ENCODE measurements around the gene WWOX. TPM values are rescaled to one million over a fixed set of nuclear protein-coding genes. Genes with fewer than 3 reads are reported as not detected.

The WWOX gene
- total RNA-seq, 1 donor from 2014 or later, result 28.2 TPM

DNA sequence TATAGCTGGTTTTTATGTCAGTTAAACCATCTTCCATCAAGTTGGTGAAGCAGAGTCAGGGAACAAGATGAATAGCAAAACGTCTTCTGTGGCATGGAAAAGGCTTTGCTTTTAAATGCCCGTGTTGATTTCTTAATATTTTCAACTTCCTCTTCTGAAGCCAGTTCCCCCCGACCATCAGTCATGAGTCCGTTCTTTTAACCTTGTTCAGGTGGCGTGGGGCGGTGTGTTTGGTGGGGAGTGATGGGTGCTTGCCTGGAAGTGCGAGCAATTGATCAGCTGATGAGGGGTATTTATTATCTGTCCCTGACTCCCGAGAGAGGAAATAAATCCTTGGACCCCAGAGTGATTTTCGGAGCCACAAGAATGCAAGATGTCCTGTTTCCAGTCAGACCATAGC is 147.1 kb downstream of the WWOX start:
- H3K27me3 Mint-ChIP-seq, result peaks cover 5% of the 10 kb centered on the region
- H3K36me3 Mint-ChIP-seq, result peaks cover 5% of the 10 kb centered on the region
- peaks cover 44% of the 10 kb centered on the region for H3K4me1 Mint-ChIP-seq (ENCODE audit: unreplicated experiment)
- no peak overlapping the region for H3K4me3 Mint-ChIP-seq
- H3K27ac Mint-ChIP-seq, result no peak overlapping the region
- peaks cover 18% of the 10 kb centered on the region for H3K9me3 Mint-ChIP-seq
- no peak for TF ChIP-seq CTCF (conservative IDR thresholded peaks at IDR 0.05)
- DNase-seq (ENCODE audit: extremely low spot score, unreplicated experiment), result no peak

- DNase-seq (ENCODE audit: extremely low spot score, unreplicated experiment), result no peak
- Mint-ChIP-seq H3K4me1 (ENCODE audit: unreplicated experiment) (peaks cover 33% of the 10 kb centered on the region), H3K27ac (peak overlapping the region; percentile 33)
Measured at GRCh38 chr16:78249056-78249455, 149.6 kb downstream of the WWOX start.

DNA sequence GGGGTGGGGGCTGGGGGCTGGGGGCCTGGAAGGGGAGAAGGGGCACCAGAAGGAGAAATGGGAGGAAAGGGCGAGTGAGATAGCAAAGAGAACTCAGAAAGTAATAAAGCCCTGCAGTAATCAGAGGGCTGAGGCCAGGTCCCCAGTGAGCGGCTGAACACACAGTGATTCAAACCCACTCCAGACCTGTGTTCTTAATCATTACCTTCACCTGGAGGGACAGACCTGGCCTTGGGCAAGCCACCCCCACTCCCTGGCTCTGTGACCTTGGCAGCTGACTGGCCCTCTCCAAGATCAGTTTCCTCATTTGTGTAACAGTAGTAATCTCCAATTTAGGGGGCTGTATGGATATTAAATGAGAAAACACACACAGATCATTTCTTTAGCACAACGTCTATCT is 150.4 kb downstream of the WWOX start:
- Mint-ChIP-seq H3K27ac (no peak overlapping the region), H3K27me3 (peaks cover 6% of the 10 kb centered on the region), H3K4me1 (ENCODE audit: unreplicated experiment) (peaks cover 25% of the 10 kb centered on the region), H3K36me3 (peaks cover 5% of the 10 kb centered on the region), H3K9me3 (peaks cover 6% of the 10 kb centered on the region), H3K4me3 (no peak overlapping the region)
- TF ChIP-seq CTCF (conservative IDR thresholded peaks at IDR 0.05), result no peak
- no peak for DNase-seq (ENCODE audit: extremely low spot score, unreplicated experiment)

More at GRCh38 chr16:78249056-78249455, 149.6 kb downstream of the WWOX start:
- Mint-ChIP-seq H3K36me3 (peaks cover 5% of the 10 kb centered on the region), H3K27me3 (peaks cover 6% of the 10 kb centered on the region), H3K9me3 (peaks cover 11% of the 10 kb centered on the region), H3K4me3 (peak overlapping the region; percentile 15)
- TF ChIP-seq CTCF (conservative IDR thresholded peaks at IDR 0.05), result peak; percentile 23

DNA sequence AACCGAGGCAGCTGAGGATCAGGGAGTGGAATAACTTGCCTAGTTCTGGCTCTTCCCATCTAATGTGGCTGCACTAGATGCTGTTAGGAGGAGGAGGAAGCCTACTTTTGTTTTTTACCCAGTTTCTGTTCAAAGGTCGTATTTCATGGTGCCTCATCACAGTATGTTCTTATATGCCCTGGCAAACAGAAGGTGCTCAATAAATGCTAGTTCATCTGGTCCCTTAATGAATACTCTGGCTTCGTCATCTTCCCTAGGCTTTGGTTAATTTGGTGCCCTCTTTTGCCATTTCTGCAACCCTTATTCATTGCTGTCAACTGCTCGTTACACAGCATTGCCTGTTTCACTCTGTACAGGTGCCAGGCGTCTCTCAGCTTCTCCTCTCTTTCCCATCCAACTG is 151.7 kb downstream of the WWOX start:
- Mint-ChIP-seq H3K27ac (no peak overlapping the region), H3K9me3 (peaks cover 6% of the 10 kb centered on the region), H3K27me3 (peaks cover 3% of the 10 kb centered on the region), H3K4me1 (ENCODE audit: unreplicated experiment) (peaks cover 17% of the 10 kb centered on the region), H3K4me3 (no peak overlapping the region), H3K36me3 (peaks cover 5% of the 10 kb centered on the region)
- no peak for DNase-seq (ENCODE audit: extremely low spot score, unreplicated experiment)
- TF ChIP-seq CTCF (conservative IDR thresholded peaks at IDR 0.05), result no peak

DNA sequence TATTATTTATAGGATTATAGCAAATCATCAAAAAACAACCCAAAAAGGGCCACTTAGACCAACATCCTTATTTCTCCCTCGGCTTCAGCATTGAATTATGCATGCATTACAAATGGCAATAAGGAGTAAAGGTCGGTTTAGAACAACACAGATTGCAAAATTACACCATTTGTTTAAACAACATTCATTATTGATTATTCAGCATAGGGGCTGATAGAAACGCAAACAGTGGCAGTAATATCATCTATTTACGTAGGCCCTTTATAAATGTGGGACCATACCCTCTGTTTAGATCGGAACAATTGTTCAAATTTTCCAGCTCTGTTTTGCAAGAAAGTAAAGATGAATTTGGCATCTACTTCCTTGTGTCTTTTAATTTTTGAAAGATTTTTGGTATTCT is 153.3 kb downstream of the WWOX start:
- DNase-seq (ENCODE audit: extremely low spot score, unreplicated experiment), result no peak
- Mint-ChIP-seq H3K27me3 (peaks cover 7% of the 10 kb centered on the region), H3K36me3 (peaks cover 3% of the 10 kb centered on the region), H3K4me3 (no peak overlapping the region), H3K9me3 (peaks cover 4% of the 10 kb centered on the region), H3K4me1 (ENCODE audit: unreplicated experiment) (peaks cover 32% of the 10 kb centered on the region), H3K27ac (no peak overlapping the region)
- TF ChIP-seq CTCF (conservative IDR thresholded peaks at IDR 0.05), result no peak

- DNase-seq (ENCODE audit: extremely low spot score, unreplicated experiment), result no peak
- H3K27ac Mint-ChIP-seq, result no peak overlapping the region
- no peaks in the 10 kb centered on the region for H3K36me3 Mint-ChIP-seq
- peaks cover 11% of the 10 kb centered on the region for H3K27me3 Mint-ChIP-seq
- no peak for TF ChIP-seq CTCF (conservative IDR thresholded peaks at IDR 0.05)
- H3K9me3 Mint-ChIP-seq, result no peaks in the 10 kb centered on the region
- no peak overlapping the region for H3K4me3 Mint-ChIP-seq
- peaks cover 29% of the 10 kb centered on the region for H3K4me1 Mint-ChIP-seq (ENCODE audit: unreplicated experiment)
Measured at GRCh38 chr16:78254841-78255240, 155.4 kb downstream of the WWOX start.
